AG04450 (cell line): Measurements from ENCODE around the gene ANKS1B. TPM values are rescaled to one million over a fixed set of nuclear protein-coding genes. Genes with fewer than 3 reads are reported as not detected.

Experiments used
- CTCF ChIA-PET: fragments of 300-600, 350-600 bp; formaldehyde crosslinking; extraction: SDS; loops from one replicate; lab custom pipeline; 2022; ENCODE audit warnings: antibody characterized with exemption, inconsistent platforms; lab: Charles Lee
- POLR2A ChIA-PET: fragments of 350-600 bp; formaldehyde crosslinking; extraction: SDS; loops from one replicate; lab custom pipeline; 2021; ENCODE audit warnings: antibody characterized with exemption, inconsistent platforms; lab: Yijun Ruan, JAX
- DNase-seq: peaks from one replicate; pipeline ENCODE4 v3.0.0-alpha.2; 2011; ENCODE audit warnings: low read depth, low spot score
- H3K27ac ChIP-seq: one replicate; pipeline ENCODE4 v1.5.1; 2012; ENCODE audit warnings: low read depth, low read length, control low read depth
- H3K27me3 ChIP-seq: one replicate; pipeline ENCODE4 v1.6.0; 2012; ENCODE audit warnings: low read length; ENCODE audit not compliant: control insufficient read depth, insufficient read depth
- H3K4me3 ChIP-seq: 2 replicates; pipeline ENCODE4 v1.5.1; 2011; ENCODE audit warnings: mild to moderate bottlenecking, low read depth, low read length, control low read depth
- H3K9me3 ChIP-seq: 2 replicates; pipeline ENCODE4 v1.5.1; 2012; ENCODE audit warnings: low read length; ENCODE audit not compliant: control insufficient read depth, insufficient read depth
- polyA plus RNA-seq: library from polyadenylated mRNA; depleted of rRNA; stranded (reverse); fragments of >200 nt; gene quantifications from 2 replicates; pipeline ENCODE4 v1.2.3, GENCODE V29; 2011
- TF ChIP-seq, protein P1 (sequence below): IDR thresholded peaks from 2 replicates; pipeline ENCODE4 v1.5.1; 2011; ENCODE audit warnings: low read depth, low read length, control low read depth, inconsistent platforms

The ANKS1B gene
- polyA plus RNA-seq, 1 experiment: 0.22 TPM

DNA sequence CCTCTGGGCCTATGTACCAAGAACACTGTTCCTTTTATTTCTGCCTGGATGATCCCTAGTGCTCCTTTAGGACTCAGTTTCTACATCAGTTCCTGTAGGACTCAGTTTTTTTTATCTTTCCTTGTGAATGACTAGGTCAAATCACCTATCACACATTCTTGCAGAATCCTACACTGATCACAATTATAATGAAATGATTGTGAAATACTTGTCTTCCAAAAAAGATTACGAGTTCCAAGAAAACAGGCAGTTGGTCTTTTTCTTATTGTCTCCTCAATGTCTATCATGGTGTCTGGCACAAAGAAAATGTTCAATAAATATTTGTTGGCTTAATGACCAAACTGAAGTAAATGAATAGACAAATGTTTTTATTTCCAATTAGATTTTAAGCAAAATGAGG lies 432.7 kb downstream of the ANKS1B start:
- CTCF ChIA-PET: no interaction called here

GRCh38 chr12:99549651-99550050 lies 435.1 kb downstream of the ANKS1B start:
- Histone ChIP-seq H3K4me3 (no peak overlapping the region), H3K27me3 (no peaks in the 10 kb centered on the region), H3K9me3 (no peaks in the 10 kb centered on the region), H3K27ac (no peak overlapping the region)
- no peak for DNase-seq
- CTCF ChIA-PET: no interaction called here
- POLR2A ChIA-PET: no interaction called here
- TF ChIP-seq, protein P1, sequence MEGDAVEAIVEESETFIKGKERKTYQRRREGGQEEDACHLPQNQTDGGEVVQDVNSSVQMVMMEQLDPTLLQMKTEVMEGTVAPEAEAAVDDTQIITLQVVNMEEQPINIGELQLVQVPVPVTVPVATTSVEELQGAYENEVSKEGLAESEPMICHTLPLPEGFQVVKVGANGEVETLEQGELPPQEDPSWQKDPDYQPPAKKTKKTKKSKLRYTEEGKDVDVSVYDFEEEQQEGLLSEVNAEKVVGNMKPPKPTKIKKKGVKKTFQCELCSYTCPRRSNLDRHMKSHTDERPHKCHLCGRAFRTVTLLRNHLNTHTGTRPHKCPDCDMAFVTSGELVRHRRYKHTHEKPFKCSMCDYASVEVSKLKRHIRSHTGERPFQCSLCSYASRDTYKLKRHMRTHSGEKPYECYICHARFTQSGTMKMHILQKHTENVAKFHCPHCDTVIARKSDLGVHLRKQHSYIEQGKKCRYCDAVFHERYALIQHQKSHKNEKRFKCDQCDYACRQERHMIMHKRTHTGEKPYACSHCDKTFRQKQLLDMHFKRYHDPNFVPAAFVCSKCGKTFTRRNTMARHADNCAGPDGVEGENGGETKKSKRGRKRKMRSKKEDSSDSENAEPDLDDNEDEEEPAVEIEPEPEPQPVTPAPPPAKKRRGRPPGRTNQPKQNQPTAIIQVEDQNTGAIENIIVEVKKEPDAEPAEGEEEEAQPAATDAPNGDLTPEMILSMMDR: no peak

More for the DNA sequence above, 432.7 kb downstream of the ANKS1B start:
- Histone ChIP-seq H3K9me3 (no peaks in the 10 kb centered on the region), H3K27ac (no peak overlapping the region), H3K4me3 (no peak overlapping the region), H3K27me3 (no peaks in the 10 kb centered on the region)
- TF ChIP-seq, protein P1: no peak
- POLR2A ChIA-PET: no interaction called here
- no peak for DNase-seq

GRCh38 chr12:99549196-99549595 lies 435.5 kb downstream of the ANKS1B start:
- DNase-seq: no peak
- Histone ChIP-seq H3K4me3 (no peak overlapping the region), H3K9me3 (no peaks in the 10 kb centered on the region), H3K27me3 (no peaks in the 10 kb centered on the region), H3K27ac (no peak overlapping the region)
- POLR2A ChIA-PET: no interaction called here
- CTCF ChIA-PET: no interaction called here
- TF ChIP-seq, protein P1: no peak

DNA sequence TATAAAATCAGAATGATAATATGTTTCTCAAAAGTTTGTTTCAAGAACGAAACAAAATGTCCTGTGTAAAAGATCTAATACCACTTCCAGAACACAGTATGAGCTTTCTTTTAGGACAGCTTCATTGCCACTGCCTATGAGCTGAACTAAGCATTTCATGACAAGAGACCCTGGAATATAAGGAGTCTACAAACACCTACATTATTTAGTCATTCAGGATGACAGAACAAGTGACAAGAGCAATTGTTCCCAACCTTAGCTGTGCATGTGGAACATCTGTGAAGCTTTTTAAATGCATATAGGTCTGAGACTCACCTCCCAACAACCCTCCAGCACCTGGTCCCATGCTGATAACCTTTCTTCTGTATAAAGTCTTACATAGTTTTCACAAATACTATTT lies 440.3 kb downstream of the ANKS1B start:
- no peaks in the 10 kb centered on the region for H3K9me3 ChIP-seq
- POLR2A ChIA-PET: no interaction called here
- H3K4me3 ChIP-seq: no peak overlapping the region
- TF ChIP-seq, protein P1: no peak
- CTCF ChIA-PET: no interaction called here
- no peaks in the 10 kb centered on the region for H3K27me3 ChIP-seq
- no peak for DNase-seq
- no peak overlapping the region for H3K27ac ChIP-seq

DNA sequence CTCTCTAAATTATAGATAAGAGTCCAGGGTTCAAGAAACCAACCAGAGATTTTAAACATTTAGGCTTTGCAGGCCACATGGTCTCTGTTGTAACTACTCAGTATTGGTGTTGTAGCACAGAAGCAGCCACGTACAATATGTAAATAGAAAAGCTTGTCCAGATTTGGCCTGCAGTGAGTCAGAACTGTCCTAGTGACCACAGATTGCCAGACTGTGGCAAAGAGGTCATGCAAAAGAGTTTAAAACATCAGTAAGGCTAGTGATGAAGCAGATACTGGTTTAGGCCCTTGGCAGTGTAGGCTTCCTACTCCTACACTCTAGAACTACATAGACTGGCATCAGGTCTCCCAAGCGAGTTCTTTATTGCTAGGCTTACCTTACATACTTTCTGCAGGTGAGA lies 454.8 kb downstream of the ANKS1B start:
- DNase-seq: no peak
- ChIA-PET CTCF (no interaction called here), POLR2A (no interaction called here)
- Histone ChIP-seq H3K9me3 (no peaks in the 10 kb centered on the region; the same call in 1 of the 2 replicates), H3K27ac (no peak overlapping the region), H3K4me3 (no peak overlapping the region), H3K27me3 (no peaks in the 10 kb centered on the region)
- TF ChIP-seq, protein P1: no peak
